HEK293T (cell line): Measurements from ENCODE around the gene PLS1.

Experiments used
- BHLHE40 ChIP-seq: fragments of 450-650 bp; IDR thresholded peaks from 2 replicates; pipeline ENCODE4 v1.6.1; 2016; ENCODE audit warnings: mild to moderate bottlenecking, moderate library complexity, borderline replicate concordance
- ELF4 ChIP-seq: fragments of 450-650 bp; IDR thresholded peaks from 2 replicates; pipeline ENCODE4 v1.6.1; 2017; ENCODE audit warnings: antibody characterized with exemption
- FOXA1 ChIP-seq: fragments of 450-650 bp; IDR thresholded peaks from 2 replicates; pipeline ENCODE4 v1.6.1; 2016; ENCODE audit warnings: mild to moderate bottlenecking
- FOXM1 ChIP-seq: fragments of 450-650 bp; IDR thresholded peaks from 2 replicates; pipeline ENCODE4 v1.6.1; 2017; ENCODE audit warnings: mild to moderate bottlenecking, borderline replicate concordance
- HDGF ChIP-seq: fragments of 450-650 bp; IDR thresholded peaks from 2 replicates; pipeline ENCODE4 v1.6.1; 2017; ENCODE audit warnings: antibody characterized with exemption, borderline replicate concordance
- PKNOX1 ChIP-seq: fragments of 450-650 bp; IDR thresholded peaks from 2 replicates; pipeline ENCODE4 v1.6.1; 2016
- SP1 ChIP-seq: fragments of 450-650 bp; IDR thresholded peaks from 2 replicates; pipeline ENCODE4 v1.6.1; 2017
- TARDBP ChIP-seq: fragments of 450-650 bp; IDR thresholded peaks from 2 replicates; pipeline ENCODE4 v1.6.1; 2016
- ZNF384 ChIP-seq: fragments of 450-650 bp; IDR thresholded peaks from 2 replicates; pipeline ENCODE4 v1.6.1; 2016

GRCh38 chr3:142725357-142725739 lies 129.2 kb downstream of the PLS1 start:
- no peak for TF ChIP-seq ZNF384
- TF ChIP-seq FOXM1, result no peak
- no peak for TF ChIP-seq HDGF
- no peak for TF ChIP-seq ELF4
- TF ChIP-seq BHLHE40, result no peak
- TF ChIP-seq TARDBP, result no peak
- TF ChIP-seq FOXA1, result no peak
- TF ChIP-seq PKNOX1, result peak; percentile 83
- no peak for TF ChIP-seq SP1
